ENCODE data around the gene CSF3R. TPM values are rescaled to one million over a fixed set of nuclear protein-coding genes. Genes with fewer than 3 reads are reported as not detected.

The CSF3R gene
- polyA plus RNA-seq, 3 donors: 270 to 1,537 (median 447) TPM

- Mint-ChIP-seq H3K36me3 (peaks cover 5 to 7% of the 10 kb centered on the region in 2 donors), H3K4me3 (no peak overlapping the region), H3K9me3 (peaks cover 0 to 2% (median 0%) of the 10 kb centered on the region in 7 donors), H3K27me3 (ENCODE audit: low read depth in 3 of 3) (no peaks in the 10 kb centered on the region), H3K4me1 (peaks cover 8% of the 10 kb centered on the region), H3K27ac (peak overlapping the region in 1 of 7 donors; percentile 0)
- H3K36me3 ChIP-seq (replicated peaks in 1 of 2; ENCODE audit: control insufficient read depth in 1 of 2, insufficient read depth in 2 of 2, low read length in 2 of 2): no peaks in the 10 kb centered on the region
- H3K9ac ChIP-seq (ENCODE audit: insufficient read depth, low read length, poor library complexity, severe bottlenecking): no peak overlapping the region
- intact Hi-C loops (cut with micrococcal nuclease): loop anchor here in 1 of 2 donors (2.0 kb wide), 1 partner anchor 76 kb away; no protein-coding TSS in a partner anchor
- 100% methylated on average over 2 of the region's 3 CpGs for WGBS (ENCODE audit: insufficient coverage)
- no peak overlapping the region for H3K4me2 ChIP-seq (replicated peaks; ENCODE audit: extremely low read depth, low read length, poor library complexity, severe bottlenecking)
- no peak for TF ChIP-seq CTCF (IDR thresholded peaks at IDR 0.05)
- no peaks in the 10 kb centered on the region for H3K79me2 ChIP-seq (ENCODE audit: insufficient read depth, low read length)
- peaks cover 4 to 5% of the 10 kb centered on the region in 2 donors for H3K4me1 ChIP-seq (ENCODE audit: control insufficient read depth in 1 of 2, insufficient read depth in 2 of 2, low read length in 2 of 2)
- no peak for DNase-seq
- no peaks in the 10 kb centered on the region for H4K20me1 ChIP-seq (ENCODE audit: insufficient read depth, low read length)
- no peaks in the 10 kb centered on the region for H3K27me3 ChIP-seq (ENCODE audit: control insufficient read depth in 2 of 2, insufficient read depth in 2 of 2, low read length in 2 of 2)
- no peak overlapping the region for H2AFZ ChIP-seq (ENCODE audit: insufficient read depth, low read depth, low read length, poor library complexity, severe bottlenecking)
- H3K4me3 ChIP-seq (replicated peaks in 1 of 3; ENCODE audit: low read depth in 2 of 3, low read length in 3 of 3): no peak overlapping the region
- H3K27ac ChIP-seq (ENCODE audit: low read depth in 1 of 2, low read length in 2 of 2): no peak overlapping the region
- no peaks in the 10 kb centered on the region for H3K9me3 ChIP-seq (replicated peaks in 1 of 2; ENCODE audit: control insufficient read depth in 1 of 2, insufficient read depth in 1 of 2, low read length in 2 of 2)
Measured at GRCh38 chr1:36419140-36419539, 63.6 kb downstream of the CSF3R start.

- H3K4me1 Mint-ChIP-seq: peaks cover 8% of the 10 kb centered on the region
- Histone ChIP-seq H3K36me3 (replicated peaks in 1 of 2; ENCODE audit: control insufficient read depth in 1 of 2, insufficient read depth in 2 of 2, low read length in 2 of 2) (no peaks in the 10 kb centered on the region), H2AFZ (ENCODE audit: insufficient read depth, low read depth, low read length, poor library complexity, severe bottlenecking) (no peak overlapping the region), H3K27ac (ENCODE audit: low read depth in 1 of 2, low read length in 2 of 2) (no peak overlapping the region), H3K79me2 (ENCODE audit: insufficient read depth, low read length) (no peaks in the 10 kb centered on the region), H3K27me3 (ENCODE audit: control insufficient read depth in 2 of 2, insufficient read depth in 2 of 2, low read length in 2 of 2) (no peaks in the 10 kb centered on the region), H3K9me3 (replicated peaks in 1 of 2; ENCODE audit: control insufficient read depth in 1 of 2, insufficient read depth in 1 of 2, low read length in 2 of 2) (no peaks in the 10 kb centered on the region), H3K4me3 (replicated peaks in 1 of 3; ENCODE audit: low read depth in 2 of 3, low read length in 3 of 3) (no peak overlapping the region), H3K4me2 (replicated peaks; ENCODE audit: extremely low read depth, low read length, poor library complexity, severe bottlenecking) (no peak overlapping the region), H3K9ac (ENCODE audit: insufficient read depth, low read length, poor library complexity, severe bottlenecking) (no peak overlapping the region), H3K4me1 (ENCODE audit: control insufficient read depth in 1 of 2, insufficient read depth in 2 of 2, low read length in 2 of 2) (peaks cover 4 to 5% of the 10 kb centered on the region in 2 donors), H4K20me1 (ENCODE audit: insufficient read depth, low read length) (no peaks in the 10 kb centered on the region)
- intact Hi-C loops (cut with micrococcal nuclease): loop anchor here in 1 of 2 donors (2.0 kb wide), 1 partner anchor 75 kb away; no protein-coding TSS in a partner anchor
- no peak overlapping the region for H3K4me3 Mint-ChIP-seq
- no peak for DNase-seq
- TF ChIP-seq CTCF (IDR thresholded peaks at IDR 0.05): no peak
- H3K27ac Mint-ChIP-seq: peak overlapping the region in 1 of 7 donors; percentile 42
- H3K9me3 Mint-ChIP-seq: peaks cover 0 to 2% (median 0%) of the 10 kb centered on the region in 7 donors
- 100% methylated on average over 5 of the region's 9 CpGs for WGBS (ENCODE audit: insufficient coverage)
- H3K27me3 Mint-ChIP-seq (ENCODE audit: low read depth in 3 of 3): no peaks in the 10 kb centered on the region
- H3K36me3 Mint-ChIP-seq: peaks cover 5 to 7% of the 10 kb centered on the region in 2 donors
Measured at GRCh38 chr1:36417931-36418330, 64.8 kb downstream of the CSF3R start.

Small RNAs within 50 kb of the gene (small RNA-seq; reads per million reads assigned to genes)
- gene SNORA63C (ENCODE audit: insufficient read length, low read depth): not detected

Other genes with a start within 250 kb of the CSF3R start
- gene SH3D21, start 176.5 kb downstream of the CSF3R start, polyA plus RNA-seq: under 1 TPM in 1 of 3 donors, not detected in 2; 0.56 TPM
- gene EVA1B, start 159.3 kb downstream of the CSF3R start, polyA plus RNA-seq: 10 to 100 TPM; 13.7 to 19.1 (median 16.6) TPM
- gene STK40, start 97.0 kb downstream of the CSF3R start, polyA plus RNA-seq: 10 to 100 TPM; 40.2 to 65.9 (median 55.8) TPM
- 100 to 1,000 TPM in 2 of 3 donors, 10 to 100 TPM in 1; 91.4 to 234 (median 224) TPM for gene LSM10, start 85.0 kb downstream of the CSF3R start, polyA plus RNA-seq
- gene OSCP1, start 32.5 kb downstream of the CSF3R start, polyA plus RNA-seq: under 1 TPM in 2 of 3 donors, not detected in 1; 0.12 to 0.82 TPM
- 10 to 100 TPM; 36.2 to 68.1 (median 66.4) TPM for gene MRPS15, start 18.5 kb downstream of the CSF3R start, polyA plus RNA-seq